Left hindlimb (tissue), 1 donor: ENCODE measurements around the gene MYO5C.
"Not testable (repeated sequence)": the region's sequence is repeated elsewhere in the genome, so short reads cannot be mapped to it uniquely, and the experiment has no call there.

Source experiments
- DNase-seq: peaks from one replicate; pipeline ENCODE4 v3.0.0-alpha.2; 2018

MYO5C gene

GRCh38 chr15:52307847-52308246 is 12.2 kb upstream of the MYO5C start:
- DNase-seq = no peak

GRCh38 chr15:52306270-52306669 is 10.7 kb upstream of the MYO5C start:
- no peak for DNase-seq

- DNase-seq = no peak
Measured at GRCh38 chr15:52303093-52303772, 7.6 kb upstream of the MYO5C start.

- DNase-seq = no peak
Measured at GRCh38 chr15:52301265-52301847, 5.8 kb upstream of the MYO5C start.

GRCh38 chr15:52294881-52295420 is 653 bp downstream of the MYO5C start:
- DNase-seq = no peak

GRCh38 chr15:52292780-52293392 is 2.7 kb downstream of the MYO5C start:
- no peak for DNase-seq

GRCh38 chr15:52291204-52291603 is 4.4 kb downstream of the MYO5C start:
- no peak for DNase-seq

- DNase-seq = no peak
Measured at GRCh38 chr15:52290800-52291199, 4.8 kb downstream of the MYO5C start.

GRCh38 chr15:52290329-52290728 is 5.3 kb downstream of the MYO5C start:
- no peak for DNase-seq

- DNase-seq = peak; percentile 52
Measured at GRCh38 chr15:52289629-52290081, 5.9 kb downstream of the MYO5C start.

- DNase-seq = no peak
Measured at GRCh38 chr15:52288986-52289385, 6.6 kb downstream of the MYO5C start.

GRCh38 chr15:52288051-52288942 is 7.3 kb downstream of the MYO5C start:
- no peak for DNase-seq

GRCh38 chr15:52287114-52287513 is 8.5 kb downstream of the MYO5C start:
- no peak for DNase-seq

- not testable (repeated sequence) for DNase-seq
Measured at GRCh38 chr15:52285941-52286340, 9.7 kb downstream of the MYO5C start.

GRCh38 chr15:52284164-52284563 is 11.4 kb downstream of the MYO5C start:
- no peak for DNase-seq

GRCh38 chr15:52283281-52283680 is 12.3 kb downstream of the MYO5C start:
- DNase-seq = no peak

GRCh38 chr15:52282418-52282817 is 13.2 kb downstream of the MYO5C start:
- DNase-seq = no peak

- DNase-seq = no peak
Measured at GRCh38 chr15:52281085-52282035, 14.2 kb downstream of the MYO5C start.

GRCh38 chr15:52280326-52281084 is 15.1 kb downstream of the MYO5C start:
- DNase-seq = no peak

GRCh38 chr15:52278636-52279367 is 16.8 kb downstream of the MYO5C start:
- no peak for DNase-seq
